ENCODE results near the gene SLC9C1.

Gene SLC9C1

DNA sequence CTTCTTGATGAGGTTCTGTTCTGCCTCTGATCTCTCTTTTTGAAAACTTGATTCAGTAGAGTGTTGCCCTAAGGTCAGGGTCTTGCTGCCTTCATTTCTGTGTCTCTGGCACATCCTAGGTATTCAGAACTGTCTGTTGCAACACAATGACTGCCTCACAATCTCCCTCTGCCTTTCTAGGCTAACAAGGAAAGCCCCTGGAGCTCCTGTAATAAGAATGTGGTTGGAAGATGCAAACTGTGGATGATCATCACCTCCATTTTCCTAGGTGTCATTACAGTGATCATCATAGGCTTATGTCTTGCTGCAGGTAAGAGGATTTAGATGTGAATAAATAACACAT, 200.9 kb downstream of the SLC9C1 start:
- DNase-seq (ENCODE audit: insufficient read length, low spot score) (no peak), FAIRE-seq (no peak)
- TF ChIP-seq, protein P1, sequence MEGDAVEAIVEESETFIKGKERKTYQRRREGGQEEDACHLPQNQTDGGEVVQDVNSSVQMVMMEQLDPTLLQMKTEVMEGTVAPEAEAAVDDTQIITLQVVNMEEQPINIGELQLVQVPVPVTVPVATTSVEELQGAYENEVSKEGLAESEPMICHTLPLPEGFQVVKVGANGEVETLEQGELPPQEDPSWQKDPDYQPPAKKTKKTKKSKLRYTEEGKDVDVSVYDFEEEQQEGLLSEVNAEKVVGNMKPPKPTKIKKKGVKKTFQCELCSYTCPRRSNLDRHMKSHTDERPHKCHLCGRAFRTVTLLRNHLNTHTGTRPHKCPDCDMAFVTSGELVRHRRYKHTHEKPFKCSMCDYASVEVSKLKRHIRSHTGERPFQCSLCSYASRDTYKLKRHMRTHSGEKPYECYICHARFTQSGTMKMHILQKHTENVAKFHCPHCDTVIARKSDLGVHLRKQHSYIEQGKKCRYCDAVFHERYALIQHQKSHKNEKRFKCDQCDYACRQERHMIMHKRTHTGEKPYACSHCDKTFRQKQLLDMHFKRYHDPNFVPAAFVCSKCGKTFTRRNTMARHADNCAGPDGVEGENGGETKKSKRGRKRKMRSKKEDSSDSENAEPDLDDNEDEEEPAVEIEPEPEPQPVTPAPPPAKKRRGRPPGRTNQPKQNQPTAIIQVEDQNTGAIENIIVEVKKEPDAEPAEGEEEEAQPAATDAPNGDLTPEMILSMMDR (IDR thresholded peaks at IDR 0.05; ENCODE audit: insufficient read depth, missing control alignments), result no peak

DNA sequence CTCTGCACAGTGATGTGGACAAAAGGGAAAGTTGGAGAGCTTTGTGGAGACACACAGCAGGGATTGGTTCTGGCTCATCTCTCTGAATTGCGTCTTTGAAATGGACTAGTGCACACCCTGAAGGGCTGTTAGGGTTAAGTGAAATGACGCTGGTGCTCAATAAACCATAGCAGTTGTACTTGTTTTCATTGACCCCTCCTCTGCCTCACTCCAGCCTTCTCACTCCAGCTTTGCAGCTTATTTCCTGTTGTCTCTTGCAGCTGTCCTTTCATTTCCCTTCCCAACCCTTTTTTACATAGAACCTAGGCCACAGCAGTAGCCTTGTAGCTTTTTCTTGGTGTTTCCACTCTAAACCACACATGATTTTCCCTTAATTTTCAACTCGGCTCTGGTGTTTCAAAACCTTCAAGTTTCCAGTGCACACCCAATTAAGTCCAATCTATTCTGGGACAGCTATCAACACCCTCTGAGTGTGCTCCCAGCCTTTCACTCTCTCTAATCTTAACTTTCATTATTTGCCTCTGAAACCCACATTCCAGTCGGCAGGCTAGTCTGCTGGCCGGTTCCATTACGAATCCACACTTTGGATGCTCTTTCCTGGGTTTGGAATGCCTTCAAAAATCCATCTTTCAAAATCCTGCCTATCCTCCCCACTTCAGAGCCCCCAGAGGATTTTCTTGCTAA, 201.4 kb downstream of the SLC9C1 start:
- FAIRE-seq (no peak), DNase-seq (ENCODE audit: insufficient read length, low spot score) (no peak)
- TF ChIP-seq, protein P1 (IDR thresholded peaks at IDR 0.05; ENCODE audit: insufficient read depth, missing control alignments), result no peak

DNA sequence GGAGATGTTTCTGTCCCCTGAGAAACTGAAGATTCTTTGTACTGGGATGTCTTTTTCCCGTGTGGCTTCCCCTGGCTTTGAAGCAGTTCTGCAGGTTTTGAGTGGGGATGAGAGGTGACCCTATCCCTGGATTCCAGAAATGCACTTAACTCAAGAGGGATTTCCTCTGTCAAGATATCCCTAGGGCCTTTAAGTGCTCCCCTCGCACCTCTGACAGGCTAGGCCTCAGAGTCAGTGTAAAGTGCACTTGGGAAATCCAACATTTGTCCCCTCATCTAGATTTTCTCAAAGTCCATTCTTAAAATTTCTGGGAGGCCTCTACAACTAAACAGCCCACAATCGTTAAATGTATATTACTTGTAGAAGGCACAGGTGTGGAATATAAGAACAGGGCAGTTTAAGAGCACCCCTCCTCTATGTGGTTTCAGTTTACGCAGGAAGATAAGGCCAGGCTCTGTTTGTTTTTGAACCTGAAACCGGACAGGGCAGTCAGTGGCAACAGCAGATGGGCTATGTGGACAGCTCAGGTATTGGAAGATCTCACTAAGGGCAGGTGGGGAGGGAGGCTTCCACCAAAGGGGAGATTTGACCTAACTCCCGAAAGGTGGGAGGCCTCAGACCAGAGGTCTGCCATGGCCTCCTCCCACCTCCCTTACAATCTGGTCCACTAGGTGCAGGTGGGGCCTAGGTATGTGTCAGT, 203.0 kb downstream of the SLC9C1 start:
- FAIRE-seq (no peak), DNase-seq (ENCODE audit: insufficient read length, low spot score) (no peak)
- TF ChIP-seq, protein P1 (IDR thresholded peaks at IDR 0.05; ENCODE audit: insufficient read depth, missing control alignments), result no peak
